Naive thymus-derived CD4-positive, alpha-beta T cell (primary cell): Measurements from ENCODE around the gene GNAO1. TPM values are rescaled to one million over a fixed set of nuclear protein-coding genes. Genes with fewer than 3 reads are reported as not detected.

ENCODE experiments used
- ATAC-seq: fragments of 150-1000 bp; cut with Tn5 transposase; 2 replicates; pipeline ENCODE4 v1.10.0; 2021; ENCODE audit warnings: mild to moderate bottlenecking, moderate library complexity
- CTCF ChIA-PET: fragments of 350-600 bp; sonication (Branson Sonifier 250); formaldehyde crosslinking; loops from one replicate; lab custom pipeline; 2021; ENCODE audit warnings: antibody characterized with exemption; lab: Charles Lee
- POLR2A ChIA-PET: fragments of 350-600 bp; sonication (Branson Sonifier 250); formaldehyde crosslinking; loops from one replicate; lab custom pipeline; 2021; ENCODE audit warnings: antibody characterized with exemption, inconsistent platforms; lab: Charles Lee
- DNase-seq, 9 donors: peaks; one replicate each; pipeline versions ENCODE4 v3.0.0 to v3.0.0-alpha.2; 2020 to 2022; ENCODE audit warnings: mixed read lengths in 1 of 9
- H3K27ac ChIP-seq: one replicate; pipeline ENCODE4 v1.7.0; 2013; ENCODE audit warnings: mild to moderate bottlenecking, low read depth, low read length, moderate library complexity
- H3K27me3 ChIP-seq, 2 donors: one replicate each; pipeline ENCODE4 v1.7.0; 2013; ENCODE audit warnings: low read length in 2 of 2, mild to moderate bottlenecking in 2 of 2, moderate library complexity in 2 of 2; ENCODE audit not compliant: control insufficient read depth in 2 of 2, insufficient read depth in 2 of 2
- H3K36me3 ChIP-seq, 3 experiments: 1 replicate in 2 of 3; 2 replicates in 1 of 3; pipeline ENCODE4 v1.7.0; 2013; ENCODE audit warnings: low read length in 3 of 3, mild to moderate bottlenecking in 3 of 3, moderate library complexity in 1 of 3; ENCODE audit not compliant: insufficient read depth in 3 of 3, control insufficient read depth in 2 of 3
- H3K4me1 ChIP-seq, 2 donors: one replicate each; pipeline ENCODE4 v1.7.0; 2013; ENCODE audit warnings: low read length in 2 of 2, mild to moderate bottlenecking in 2 of 2, moderate library complexity in 1 of 2; ENCODE audit not compliant: control insufficient read depth in 2 of 2, insufficient read depth in 2 of 2
- H3K4me3 ChIP-seq: 2 replicates; pipeline ENCODE4 v1.7.0; 2013; ENCODE audit warnings: mild to moderate bottlenecking, low read length
- H3K9me3 ChIP-seq, 3 experiments: 1 replicate in 2 of 3; 2 replicates in 1 of 3; pipeline ENCODE4 v1.7.0; 2013; ENCODE audit warnings: low read length in 3 of 3; ENCODE audit not compliant: control insufficient read depth in 2 of 3
- H3K27ac Mint-ChIP-seq, 9 donors: one replicate each; pipeline ENCODE4 v1.8.0; 2020 to 2022; ENCODE audit warnings: mixed read lengths in 9 of 9, mild to moderate bottlenecking in 8 of 9, moderate library complexity in 5 of 9, inconsistent platforms in 2 of 9
- H3K27me3 Mint-ChIP-seq, 5 donors: one replicate each; pipeline ENCODE4 v1.8.0; 2021 to 2022; ENCODE audit warnings: mixed read lengths in 5 of 5, mild to moderate bottlenecking in 1 of 5
- H3K36me3 Mint-ChIP-seq, 5 donors: one replicate each; pipeline ENCODE4 v1.8.0; 2020 to 2022; ENCODE audit warnings: mixed read lengths in 5 of 5, mild to moderate bottlenecking in 3 of 5, inconsistent platforms in 1 of 5
- H3K4me1 Mint-ChIP-seq, 7 donors: one replicate each; pipeline ENCODE4 v1.8.0; 2020 to 2022; ENCODE audit warnings: mixed read lengths in 7 of 7, mild to moderate bottlenecking in 3 of 7, inconsistent platforms in 1 of 7
- H3K4me3 Mint-ChIP-seq, 10 donors: one replicate each; pipeline ENCODE4 v1.8.0; 2020 to 2022; ENCODE audit warnings: mild to moderate bottlenecking in 10 of 10, mixed read lengths in 10 of 10, moderate library complexity in 6 of 10, inconsistent platforms in 2 of 10
- H3K9me3 Mint-ChIP-seq, 11 donors: one replicate each; pipeline ENCODE4 v1.8.0; 2020 to 2022; ENCODE audit warnings: mixed read lengths in 11 of 11, mild to moderate bottlenecking in 4 of 11, inconsistent platforms in 1 of 11, moderate library complexity in 1 of 11
- intact Hi-C, 2 donors: fragments of 100-400 bp; cut with micrococcal nuclease; formaldehyde crosslinking; loops; one replicate each; pipeline ENCODE4 v1.15.1; 2023
- polyA plus RNA-seq, 2 donors: library from polyadenylated mRNA; unstranded; fragments of 300-500 nt; fragmentation: Illumina TruSeq; gene quantifications; one replicate each; pipeline ENCODE4 v1.2.3, GENCODE V29; 2021
- total RNA-seq, 6 experiments: library from RNA in 5 of 6; stranded (reverse) in 5 of 6; gene quantifications; 1 replicate in 5 of 6; 2 replicates in 1 of 6; pipeline ENCODE4 v1.2.3 and lab custom pipeline; 2021 to 2026

Gene GNAO1
- total and polyA plus RNA-seq, 7 experiments from 2014 or later = 0.43 to 5.4 (median 0.80) TPM; not detected in 2

DNA sequence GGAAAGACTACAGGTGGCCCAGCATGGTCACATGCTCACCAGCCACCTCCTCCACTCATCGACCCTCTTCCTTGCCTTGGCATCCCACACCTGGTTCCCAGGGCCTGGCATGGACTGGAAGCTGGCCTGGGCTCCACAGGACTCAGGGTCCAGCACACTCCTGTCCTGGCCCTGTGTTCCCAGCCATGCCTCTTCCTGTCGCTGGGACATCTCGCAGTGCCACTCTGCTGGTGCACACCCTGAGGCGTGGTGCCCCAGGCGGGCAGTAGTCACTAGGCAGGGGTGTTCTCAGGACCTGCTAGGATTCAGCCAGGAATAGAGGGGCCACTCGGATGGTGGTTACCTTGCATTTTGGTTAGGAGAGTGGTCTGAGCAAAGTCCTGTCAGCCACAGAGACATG, 134.7 kb downstream of the GNAO1 start:
- Histone ChIP-seq H3K36me3 (no peaks in the 10 kb centered on the region), H3K9me3 (no peaks in the 10 kb centered on the region), H3K4me1 (no peaks in the 10 kb centered on the region), H3K27ac (no peak overlapping the region), H3K27me3 (no peaks in the 10 kb centered on the region), H3K4me3 (no peak overlapping the region)
- H3K4me1 Mint-ChIP-seq = peaks cover 0 to 3% (median 0%) of the 10 kb centered on the region in 7 donors
- POLR2A ChIA-PET = no interaction called here
- peak overlapping the region in 1 of 9 donors; percentile 11 for H3K27ac Mint-ChIP-seq
- no peaks in the 10 kb centered on the region for H3K9me3 Mint-ChIP-seq
- H3K36me3 Mint-ChIP-seq = no peaks in the 10 kb centered on the region
- H3K27me3 Mint-ChIP-seq = peaks cover 0 to 2% (median 0%) of the 10 kb centered on the region in 5 donors
- ATAC-seq (no peak), DNase-seq (no peak)
- H3K4me3 Mint-ChIP-seq = no peak overlapping the region
- intact Hi-C loops = no loop called here
- CTCF ChIA-PET = no interaction called here

DNA sequence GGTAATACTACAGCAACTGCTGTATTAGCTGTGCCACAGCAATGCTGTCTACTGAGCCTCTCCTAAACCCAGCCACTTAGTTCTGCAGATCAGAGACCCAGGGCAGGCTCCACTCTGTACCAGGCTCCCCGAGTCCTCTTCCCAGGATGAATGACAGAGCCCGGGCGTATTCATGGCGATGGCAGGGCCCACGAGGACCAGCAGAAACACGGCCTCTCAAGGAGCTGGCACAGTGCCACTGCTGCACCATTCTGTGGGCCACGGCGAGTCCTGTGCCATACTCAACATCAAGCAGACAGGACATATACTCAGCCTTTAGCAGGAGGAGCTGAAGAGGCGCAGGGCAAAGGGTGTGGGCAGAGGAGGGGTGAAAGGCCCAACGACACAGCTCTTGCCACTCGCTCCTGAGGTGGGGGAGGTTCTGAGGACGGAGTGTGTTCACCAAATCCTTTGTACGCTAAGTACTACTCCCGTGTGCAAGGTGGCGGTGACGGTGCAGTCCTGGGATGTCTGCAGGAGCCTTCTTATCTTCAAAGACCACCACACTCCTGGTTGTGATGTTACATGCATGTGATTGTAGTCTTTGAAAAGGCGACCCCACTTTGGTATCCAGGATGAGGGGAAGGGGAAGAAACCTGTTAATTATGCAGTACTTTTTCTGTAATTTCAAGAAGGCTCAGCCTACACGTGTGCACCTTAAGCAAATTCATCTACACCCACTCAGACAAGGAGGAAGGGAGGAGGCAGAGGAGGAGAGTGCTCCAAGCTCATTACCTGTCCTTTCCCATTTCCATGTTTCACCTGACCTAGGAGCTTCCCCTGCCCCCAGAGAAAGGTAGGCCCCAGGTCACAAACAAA, 136.0 kb downstream of the GNAO1 start:
- Histone ChIP-seq H3K9me3 (no peaks in the 10 kb centered on the region), H3K27ac (no peak overlapping the region), H3K4me3 (no peak overlapping the region), H3K4me1 (no peaks in the 10 kb centered on the region), H3K36me3 (no peaks in the 10 kb centered on the region), H3K27me3 (no peaks in the 10 kb centered on the region)
- H3K27ac Mint-ChIP-seq = peak overlapping the region in 1 of 9 donors; percentile 65
- ChIA-PET CTCF (no interaction called here), POLR2A (no interaction called here)
- intact Hi-C loops = no loop called here
- no peak for ATAC-seq
- H3K27me3 Mint-ChIP-seq = no peaks in the 10 kb centered on the region
- no peaks in the 10 kb centered on the region for H3K9me3 Mint-ChIP-seq
- no peak for DNase-seq
- H3K4me3 Mint-ChIP-seq = no peak overlapping the region
- peaks cover 0 to 3% (median 0%) of the 10 kb centered on the region in 7 donors for H3K4me1 Mint-ChIP-seq
- no peaks in the 10 kb centered on the region for H3K36me3 Mint-ChIP-seq

DNA sequence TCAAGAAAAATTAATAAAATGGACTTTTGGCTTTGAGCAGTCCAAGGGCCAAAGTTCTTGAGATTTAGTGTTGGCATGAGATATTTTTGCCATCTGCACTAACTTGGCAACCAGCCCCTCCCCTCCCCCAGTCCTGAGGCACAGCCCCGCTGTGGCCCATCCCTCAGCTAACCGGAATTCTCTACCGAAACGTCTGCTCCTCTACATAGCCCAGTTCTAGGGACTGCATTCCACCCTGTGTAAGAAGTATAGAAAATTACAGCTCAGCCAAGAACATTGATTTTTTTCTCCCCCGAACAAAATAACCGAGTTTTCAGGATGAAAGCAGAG, 136.6 kb downstream of the GNAO1 start:
- no peak overlapping the region for H3K4me3 Mint-ChIP-seq
- ChIA-PET CTCF (interaction anchor here (1.2 kb wide), 1 partner anchor 9 kb away, joined by 6 read pairs; no protein-coding TSS in a partner anchor), POLR2A (no interaction called here)
- peaks cover 0 to 3% (median 0%) of the 10 kb centered on the region in 7 donors for H3K4me1 Mint-ChIP-seq
- no peaks in the 10 kb centered on the region for H3K27me3 ChIP-seq
- no peaks in the 10 kb centered on the region for H3K9me3 Mint-ChIP-seq
- ATAC-seq (no peak), DNase-seq (no peak)
- H3K36me3 Mint-ChIP-seq = no peaks in the 10 kb centered on the region
- H3K4me3 ChIP-seq = no peak overlapping the region
- no peaks in the 10 kb centered on the region for H3K9me3 ChIP-seq
- intact Hi-C loops = no loop called here
- H3K36me3 ChIP-seq = no peaks in the 10 kb centered on the region
- no peak overlapping the region for H3K27ac ChIP-seq
- H3K27me3 Mint-ChIP-seq = no peaks in the 10 kb centered on the region
- no peaks in the 10 kb centered on the region for H3K4me1 ChIP-seq
- H3K27ac Mint-ChIP-seq = no peak overlapping the region

DNA sequence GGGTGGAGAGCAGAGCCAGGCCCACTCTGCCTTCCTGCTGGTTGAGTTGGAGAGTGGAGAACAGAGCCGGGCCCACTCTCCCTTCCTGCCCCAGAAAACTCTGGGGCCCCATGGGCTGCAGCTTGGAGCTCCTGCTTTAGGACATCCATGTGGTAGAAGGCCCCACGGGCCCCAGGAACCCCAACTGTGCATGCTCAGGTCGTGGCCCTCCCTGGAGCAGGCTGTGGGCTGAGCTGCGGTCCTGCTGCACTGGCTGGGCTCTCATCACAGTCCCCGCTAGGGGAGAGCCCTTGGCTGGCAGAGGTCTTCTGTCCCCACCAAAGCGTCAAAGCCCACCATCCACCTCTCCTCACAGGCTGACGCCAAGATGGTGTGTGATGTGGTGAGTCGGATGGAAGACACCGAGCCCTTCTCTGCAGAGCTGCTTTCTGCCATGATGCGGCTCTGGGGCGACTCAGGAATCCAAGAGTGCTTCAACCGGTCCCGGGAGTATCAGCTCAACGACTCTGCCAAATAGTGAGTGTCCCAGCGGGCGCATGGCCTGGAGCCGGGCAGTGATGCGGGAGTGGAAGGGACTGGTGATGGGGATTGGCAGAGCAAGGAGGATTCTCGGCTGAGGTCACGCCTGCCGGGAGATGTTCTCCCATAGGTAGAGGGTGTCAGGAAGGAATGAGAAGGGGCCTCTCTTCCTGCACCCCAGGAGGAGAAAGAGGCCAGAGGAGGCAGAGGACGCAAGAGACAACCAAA, 137.2 kb downstream of the GNAO1 start:
- Mint-ChIP-seq H3K9me3 (no peaks in the 10 kb centered on the region), H3K27ac (peak overlapping the region in 1 of 9 donors; percentile 26), H3K4me1 (peaks cover 0 to 3% (median 0%) of the 10 kb centered on the region in 7 donors), H3K36me3 (no peaks in the 10 kb centered on the region), H3K4me3 (no peak overlapping the region), H3K27me3 (no peaks in the 10 kb centered on the region)
- Histone ChIP-seq H3K27me3 (no peaks in the 10 kb centered on the region), H3K4me1 (no peaks in the 10 kb centered on the region), H3K27ac (no peak overlapping the region), H3K4me3 (no peak overlapping the region), H3K9me3 (no peaks in the 10 kb centered on the region), H3K36me3 (no peaks in the 10 kb centered on the region)
- ChIA-PET POLR2A (interaction anchor here (0.7 kb wide), 1 partner anchor 269 kb away, joined by 3 read pairs; no protein-coding TSS in a partner anchor), CTCF (interaction anchor here (1.2 kb wide), 1 partner anchor 10 kb away, joined by 6 read pairs; no protein-coding TSS in a partner anchor)
- intact Hi-C loops = no loop called here
- ATAC-seq = no peak
- no peak for DNase-seq

DNA sequence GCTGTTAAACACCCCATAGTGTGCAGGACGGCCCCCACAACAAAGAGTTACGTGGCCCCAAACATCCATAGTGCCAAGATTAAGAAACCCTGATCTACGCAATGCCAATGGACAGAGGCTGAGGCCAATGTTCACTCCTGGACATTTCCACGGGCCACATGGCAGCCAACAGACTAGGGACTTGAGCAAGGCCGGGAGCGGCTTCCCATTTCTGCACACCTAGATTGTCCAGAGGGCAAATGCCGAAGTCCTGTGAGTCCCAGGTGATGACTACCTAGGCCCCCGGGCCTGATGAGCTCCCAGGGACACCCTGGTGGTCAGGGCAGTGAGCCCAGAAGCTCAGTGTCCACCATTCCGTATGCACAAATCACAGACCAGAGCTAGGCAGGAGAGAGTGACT, 138.6 kb downstream of the GNAO1 start:
- ChIA-PET POLR2A (no interaction called here), CTCF (interaction anchor here (0.7 kb wide), 1 partner anchor 366 kb away, joined by 3 read pairs; no protein-coding TSS in a partner anchor)
- Histone ChIP-seq H3K4me3 (no peak overlapping the region), H3K4me1 (no peaks in the 10 kb centered on the region), H3K27me3 (no peaks in the 10 kb centered on the region), H3K9me3 (no peaks in the 10 kb centered on the region), H3K27ac (no peak overlapping the region), H3K36me3 (no peaks in the 10 kb centered on the region)
- Mint-ChIP-seq H3K27me3 (no peaks in the 10 kb centered on the region), H3K36me3 (no peaks in the 10 kb centered on the region), H3K9me3 (no peaks in the 10 kb centered on the region), H3K4me3 (no peak overlapping the region), H3K27ac (no peak overlapping the region), H3K4me1 (peaks cover 0 to 3% (median 0%) of the 10 kb centered on the region in 7 donors)
- ATAC-seq (no peak), DNase-seq (no peak)
- intact Hi-C loops = no loop called here

DNA sequence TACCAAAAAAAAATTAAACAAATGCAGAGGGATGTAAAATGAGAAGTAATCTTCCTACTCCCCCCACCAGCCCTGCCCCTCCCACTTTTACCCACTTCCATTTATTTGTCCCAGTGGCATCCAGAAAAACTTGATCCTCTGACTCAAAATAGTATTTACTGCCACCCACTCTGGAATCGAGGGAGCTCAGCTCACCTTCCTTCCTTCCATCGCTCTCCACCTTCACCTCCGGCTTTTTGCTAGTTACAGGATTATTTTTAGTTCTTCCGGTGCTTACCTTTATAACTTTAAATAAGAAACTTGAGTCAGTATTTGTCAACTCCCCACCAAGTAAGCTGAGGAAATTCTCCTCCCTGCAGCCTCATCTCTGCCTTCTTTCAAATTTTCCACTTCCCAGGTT, 139.2 kb downstream of the GNAO1 start:
- no peak overlapping the region for H3K4me3 ChIP-seq
- Mint-ChIP-seq H3K4me3 (no peak overlapping the region), H3K9me3 (no peaks in the 10 kb centered on the region), H3K27me3 (no peaks in the 10 kb centered on the region), H3K36me3 (no peaks in the 10 kb centered on the region), H3K4me1 (peaks cover 0 to 3% (median 0%) of the 10 kb centered on the region in 7 donors), H3K27ac (peak overlapping the region in 1 of 9 donors; percentile 30)
- CTCF ChIA-PET = interaction anchor here (0.7 kb wide), 2 partner anchors 13 to 365 kb away, joined by 3 to 6 read pairs; no protein-coding TSS in a partner anchor
- POLR2A ChIA-PET = no interaction called here
- intact Hi-C loops = no loop called here
- H3K36me3 ChIP-seq = no peaks in the 10 kb centered on the region
- DNase-seq (no peak), ATAC-seq (no peak)
- H3K27ac ChIP-seq = no peak overlapping the region
- H3K4me1 ChIP-seq = no peaks in the 10 kb centered on the region
- H3K9me3 ChIP-seq = no peaks in the 10 kb centered on the region
- H3K27me3 ChIP-seq = no peaks in the 10 kb centered on the region
